Neural progenitor cell (in vitro differentiated cells): ENCODE data around the gene ADA.

Experiments
- CTCF ChIP-seq: fragments of 200-600 bp; sonication (generic); IDR thresholded peaks from 2 replicates; pipeline ENCODE4 v1.5.1; 2017; ENCODE audit warnings: antibody characterized with exemption, mild to moderate bottlenecking
- EZH2 ChIP-seq: fragments of 200-600 bp; sonication (generic); IDR thresholded peaks from 2 replicates; pipeline ENCODE4 v1.6.1; 2017; ENCODE audit warnings: antibody characterized with exemption, mild to moderate bottlenecking, moderate library complexity

GRCh38 chr20:44642203-44643153 lies 9.0 kb downstream of the ADA start:
- no peak for TF ChIP-seq CTCF
- TF ChIP-seq EZH2 = no peak
